Measurements from ENCODE around the gene EXOC3.
"Not testable (repeated sequence)": the region's sequence is repeated elsewhere in the genome, so short reads cannot be mapped to it uniquely, and the experiment has no call there.

EXOC3 gene

DNA sequence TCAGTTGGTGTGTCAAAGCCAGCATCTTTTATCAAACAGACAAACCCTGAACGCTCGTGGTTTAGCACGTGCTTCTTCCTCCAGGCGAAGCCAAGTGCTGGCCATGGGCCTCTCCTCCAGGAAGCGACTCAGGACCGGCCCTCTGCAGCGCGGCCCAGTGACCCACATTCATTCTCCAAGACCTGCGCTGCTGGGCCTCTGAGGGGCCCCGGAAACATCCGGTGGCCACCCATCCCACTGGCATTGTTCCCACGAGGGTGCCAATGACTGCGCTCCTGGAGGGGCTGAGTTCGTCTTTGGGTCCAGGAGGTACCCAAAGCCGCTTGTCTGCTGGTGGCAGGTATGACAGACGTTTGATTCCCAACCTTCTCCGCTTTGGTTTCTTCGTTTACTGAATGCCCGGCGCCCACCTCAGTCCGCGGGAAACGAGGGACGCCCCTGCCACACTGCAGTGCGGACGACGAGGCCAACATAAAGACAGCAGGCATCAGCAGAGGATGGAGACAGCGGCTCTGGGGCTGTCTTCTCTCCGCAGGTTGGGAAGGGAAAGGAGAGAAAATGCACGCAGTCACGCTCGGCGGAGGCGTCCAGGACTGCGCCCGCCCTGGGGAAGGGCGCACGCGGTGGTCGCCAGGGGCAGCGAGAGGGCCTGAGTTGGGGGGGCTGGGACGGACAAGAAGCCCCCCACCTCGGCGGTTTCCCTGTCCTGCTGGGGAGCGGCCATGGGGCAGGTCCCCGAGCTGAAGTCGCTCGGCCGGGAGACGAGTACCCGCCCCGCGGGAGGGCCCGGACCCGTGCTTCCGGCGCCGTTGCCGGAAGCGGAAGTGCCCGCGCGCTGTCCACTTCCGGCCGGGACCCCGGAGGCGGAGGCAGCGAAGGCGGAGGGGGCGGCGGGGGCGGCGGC is at the start of gene EXOC3:
TSS of gene EXOC3 (plus strand) at position 842 of the 904 bp plus-strand sequence. CDS start 3,030 bp downstream, outside the sequence.
- peak; percentile 74 for DNase-seq (ENCODE audit: low spot score)

DNA sequence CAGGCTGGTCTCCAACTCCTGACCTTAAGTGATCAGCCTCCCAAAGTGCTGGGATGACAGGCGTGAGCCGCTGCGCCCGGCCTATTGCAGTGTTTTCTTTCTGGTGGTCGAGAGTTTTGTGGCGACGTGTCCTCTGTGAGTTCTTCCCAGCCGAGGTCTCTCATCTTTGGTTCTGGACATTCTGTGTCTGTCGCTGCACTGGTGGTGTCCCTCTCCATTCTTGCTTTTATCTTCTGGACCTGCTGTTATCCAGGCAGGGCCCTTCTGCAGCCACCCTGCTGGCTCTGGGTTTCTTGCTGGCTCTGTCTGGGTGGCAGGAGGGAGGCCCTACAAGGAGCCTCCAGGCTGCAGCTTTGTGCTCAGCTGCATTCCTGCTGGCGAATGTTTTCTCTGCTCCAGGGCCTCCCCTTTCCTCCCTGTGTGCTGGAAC is 49.1 kb upstream of the EXOC3 start:
- no peak for DNase-seq (ENCODE audit: low spot score)

DNA sequence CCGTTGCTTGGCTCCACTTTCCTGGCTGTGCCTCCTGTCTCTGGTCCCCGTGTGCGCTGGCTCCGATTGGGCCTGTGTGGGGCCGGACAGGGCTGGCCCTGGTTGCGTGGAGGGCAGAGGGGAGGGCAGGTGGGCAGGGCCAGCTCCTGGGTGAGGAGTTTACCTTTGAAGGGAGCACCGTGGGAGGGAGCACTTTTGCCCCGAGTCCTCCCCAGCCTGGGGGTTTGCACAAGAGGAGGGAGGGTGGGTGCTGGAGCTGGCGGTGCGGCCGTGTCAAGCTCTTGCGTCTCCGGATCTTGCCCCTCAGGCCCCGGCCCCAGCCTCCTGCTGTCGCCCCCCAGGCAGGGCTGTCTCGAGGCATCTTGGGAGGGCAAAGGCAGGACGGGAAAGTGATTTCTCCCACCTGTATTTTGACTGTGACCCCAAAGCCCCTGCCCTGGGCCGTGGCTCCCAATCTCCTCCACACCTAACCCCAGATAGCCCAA is 48.3 kb upstream of the EXOC3 start:
- DNase-seq (ENCODE audit: low spot score), result no peak

- DNase-seq (ENCODE audit: low spot score), result no peak
Measured at GRCh38 chr5:395156-395920, 47.6 kb upstream of the EXOC3 start.

GRCh38 chr5:395921-396530 is 47.0 kb upstream of the EXOC3 start:
- DNase-seq (ENCODE audit: low spot score), result no peak

GRCh38 chr5:396531-396961 is 46.4 kb upstream of the EXOC3 start:
- no peak for DNase-seq (ENCODE audit: low spot score)

DNA sequence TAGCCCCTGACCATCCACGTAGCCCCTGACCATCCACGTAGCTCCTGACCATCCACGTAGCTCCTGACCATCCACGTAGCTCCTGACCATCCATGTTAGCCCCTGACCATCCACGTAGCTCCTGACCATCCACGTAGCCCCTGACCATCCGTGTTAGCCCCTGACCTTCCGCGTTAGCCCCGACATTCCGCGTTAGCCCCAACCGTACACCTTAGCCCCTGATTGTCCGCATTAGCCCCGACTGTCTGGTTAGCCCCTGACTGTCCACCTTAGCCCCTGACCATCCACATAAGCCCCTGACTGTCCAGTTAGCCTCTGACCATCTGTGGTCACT is 44.9 kb upstream of the EXOC3 start:
- not testable (repeated sequence) for DNase-seq (ENCODE audit: low spot score)

DNA sequence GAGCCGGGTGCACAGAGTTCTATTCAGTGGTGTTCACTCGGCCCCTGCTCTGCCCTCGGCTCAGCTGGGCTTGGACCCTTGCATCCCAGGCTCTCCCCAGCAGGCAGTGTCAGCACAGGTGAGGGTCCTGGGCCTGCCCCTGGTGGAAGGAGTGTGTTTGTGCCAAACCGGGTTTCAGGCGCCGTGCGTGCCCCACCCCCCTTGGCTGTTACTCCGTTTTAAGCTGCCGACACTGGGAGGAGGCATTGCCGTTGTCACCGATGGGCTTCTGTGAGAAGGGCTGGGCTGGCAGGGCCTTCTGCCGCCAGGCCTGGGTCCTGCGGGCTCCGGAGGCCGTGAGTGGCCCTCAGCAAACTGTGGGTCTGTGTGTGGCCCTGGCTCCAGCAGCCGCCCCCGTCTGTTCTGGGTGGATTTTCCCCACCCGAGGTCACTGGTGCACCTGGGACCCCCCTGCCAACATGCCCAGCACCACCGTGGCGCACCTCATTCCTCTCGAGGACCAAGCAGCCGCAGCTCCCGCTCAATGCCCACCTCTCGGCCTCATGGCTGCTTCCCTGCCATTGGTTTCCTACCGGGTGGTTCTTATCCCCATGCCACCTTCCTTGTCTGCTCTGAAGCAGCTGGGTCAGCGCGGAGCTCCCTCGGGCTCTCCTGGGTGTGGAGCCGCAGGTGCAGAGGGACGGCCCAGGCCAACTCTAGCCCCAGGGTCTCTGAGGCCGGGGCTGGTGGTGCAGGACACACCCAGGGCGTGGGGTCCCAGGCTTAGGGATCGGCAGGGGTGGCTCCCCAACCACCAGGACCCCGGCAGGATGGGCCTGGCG is 44.3 kb upstream of the EXOC3 start:
- DNase-seq (ENCODE audit: low spot score), result no peak

GRCh38 chr5:399296-400281 is 43.4 kb upstream of the EXOC3 start:
- peak; percentile 13 for DNase-seq (ENCODE audit: low spot score)

DNA sequence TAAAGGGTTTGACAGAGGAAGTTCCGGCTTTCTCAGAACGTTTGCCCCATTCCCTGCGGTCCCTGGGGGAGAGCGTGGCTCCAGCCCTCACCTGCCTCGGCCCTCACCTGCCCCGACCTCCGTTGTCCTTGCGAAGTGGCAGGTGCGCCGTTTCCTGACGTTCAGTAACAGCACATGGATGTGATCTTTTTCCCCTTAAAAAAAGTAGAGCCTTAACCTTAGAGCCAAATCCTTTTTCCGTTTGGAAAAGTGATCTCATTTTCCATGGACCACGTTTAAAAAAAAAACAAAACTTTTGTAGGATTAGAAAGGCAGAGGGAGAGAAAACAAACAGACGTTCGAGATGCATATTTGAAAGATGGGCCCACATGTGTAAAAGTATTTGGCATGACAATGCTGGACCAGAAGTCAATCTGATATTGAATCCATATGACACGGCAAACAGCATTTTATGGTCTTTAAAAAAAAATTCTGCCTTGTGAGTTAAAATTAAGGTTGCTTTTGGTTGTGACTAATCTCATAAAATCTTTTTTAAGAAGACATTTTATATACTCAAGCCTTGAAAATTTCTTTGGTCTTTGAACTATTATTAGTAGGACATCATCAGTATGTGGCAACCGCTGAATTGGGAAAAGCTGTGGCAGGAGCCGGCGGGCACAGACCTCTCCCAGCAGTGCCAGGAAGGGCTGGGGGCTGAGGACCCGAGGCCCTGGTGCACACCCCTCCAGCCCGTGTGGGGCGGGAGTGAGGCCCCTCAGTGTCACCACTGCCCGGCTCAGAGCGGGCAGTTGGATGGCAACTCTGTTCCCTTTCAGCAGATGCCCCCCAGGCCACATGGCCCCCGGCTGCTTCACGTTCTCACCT is 42.5 kb upstream of the EXOC3 start:
- DNase-seq (ENCODE audit: low spot score), result no peak

GRCh38 chr5:401146-402034 is 41.6 kb upstream of the EXOC3 start:
- DNase-seq (ENCODE audit: low spot score), result no peak

DNA sequence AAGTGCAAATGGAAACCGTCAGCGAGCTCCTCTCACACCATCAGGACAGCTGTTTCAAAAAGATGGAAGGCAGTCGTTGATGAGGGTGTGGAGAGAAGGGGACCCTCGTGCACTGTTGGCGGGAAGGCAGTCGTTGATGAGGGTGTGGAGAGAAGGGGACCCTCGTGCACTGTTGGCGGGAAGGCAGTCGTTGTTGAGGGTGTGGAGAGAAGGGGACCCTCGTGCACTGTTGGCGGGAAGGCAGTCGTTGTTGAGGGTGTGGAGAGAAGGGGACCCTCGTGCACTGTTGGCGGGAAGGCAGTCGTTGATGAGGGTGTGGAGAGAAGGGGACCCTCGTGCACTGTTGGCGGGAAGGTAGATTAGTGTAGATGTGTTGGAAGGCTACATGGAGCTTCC is 40.8 kb upstream of the EXOC3 start:
- not testable (repeated sequence) for DNase-seq (ENCODE audit: low spot score)

- no peak for DNase-seq (ENCODE audit: low spot score)
Measured at GRCh38 chr5:402615-403359, 40.2 kb upstream of the EXOC3 start.

- DNase-seq (ENCODE audit: low spot score), result no peak
Measured at GRCh38 chr5:403995-404394, 39.0 kb upstream of the EXOC3 start.

DNA sequence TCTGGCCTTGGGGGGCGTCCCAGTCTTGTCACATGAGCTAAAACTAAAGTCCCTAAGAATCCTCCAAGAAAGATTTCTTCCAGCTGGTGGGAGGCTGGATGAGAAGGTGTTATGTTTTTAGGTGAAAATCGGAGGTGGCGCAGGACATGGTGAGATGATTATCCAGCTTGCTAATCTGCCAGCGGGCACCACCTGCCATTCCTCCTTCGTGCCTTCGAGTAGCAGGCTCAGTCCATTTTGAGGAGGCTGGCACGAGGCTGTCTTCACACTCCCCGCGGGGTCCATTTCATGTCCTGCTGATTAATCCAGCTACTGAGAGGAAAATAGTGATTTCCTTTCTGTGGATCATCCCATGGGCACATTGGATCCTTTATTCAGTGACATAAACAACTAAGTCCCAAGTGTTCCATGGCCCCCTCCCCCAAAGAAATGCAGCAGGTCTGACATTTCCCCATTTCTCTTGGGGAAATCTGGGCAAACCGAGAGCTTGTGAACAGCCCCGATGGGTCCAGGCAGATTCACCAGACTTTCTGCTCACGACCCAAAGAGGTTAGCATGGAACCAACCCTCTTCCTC is 38.2 kb upstream of the EXOC3 start:
- no peak for DNase-seq (ENCODE audit: low spot score)

- DNase-seq (ENCODE audit: low spot score), result no peak
Measured at GRCh38 chr5:405421-405820, 37.6 kb upstream of the EXOC3 start.

DNA sequence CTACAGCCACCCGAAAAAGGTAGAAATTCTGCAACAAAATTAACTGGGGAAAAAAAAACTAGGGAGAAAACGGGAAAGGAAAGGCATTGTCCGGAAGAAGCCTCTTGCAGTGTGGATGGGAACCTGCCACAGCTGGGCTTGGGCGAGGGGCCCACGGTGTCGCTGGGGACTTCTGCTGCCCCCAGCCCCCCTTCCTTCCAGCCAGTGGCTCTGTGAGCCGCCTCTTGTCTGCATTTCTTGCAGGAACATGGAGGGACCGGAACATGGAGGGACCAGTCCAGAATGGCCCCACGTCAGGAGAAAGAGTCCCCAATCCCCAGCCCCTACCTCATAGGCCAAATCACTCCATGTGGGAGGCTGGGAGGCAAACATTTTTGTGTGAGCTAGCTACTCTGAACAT is 36.9 kb upstream of the EXOC3 start:
- DNase-seq (ENCODE audit: low spot score), result no peak

Measured in CD4-positive, alpha-beta T cell treated with Interleukin-2 at 100 ng/mL for 4 hours (primary cell).